ENCODE data around the gene ARMC9. TPM values are rescaled to one million over a fixed set of nuclear protein-coding genes. Genes with fewer than 3 reads are reported as not detected.

ARMC9 gene
- total and polyA plus RNA-seq, 8 donors = 11.4 to 40.6 (median 13.9) TPM

GRCh38 chr2:231183851-231184250, 14.6 kb upstream of the ARMC9 start:
- intact Hi-C loops (cut with DNase I) = no loop called here
- no peak overlapping the region for H3K4me3 ChIP-seq
- H3K4me1 ChIP-seq = peaks cover 0 to 46% of the 10 kb centered on the region in 2 donors
- H3K9me3 ChIP-seq = no peaks in the 10 kb centered on the region
- ATAC-seq = no peak
- no peak for DNase-seq
- no peaks in the 10 kb centered on the region for H3K27me3 ChIP-seq
- H3K36me3 ChIP-seq = no peaks in the 10 kb centered on the region
- H3K27ac ChIP-seq = no peak overlapping the region
- TF ChIP-seq CTCF (IDR thresholded peaks at IDR 0.05) = no peak

- no peaks in the 10 kb centered on the region for H3K36me3 ChIP-seq
- TF ChIP-seq CTCF (IDR thresholded peaks at IDR 0.05) = no peak
- ATAC-seq (no peak), DNase-seq (no peak)
- H3K27ac ChIP-seq = no peak overlapping the region
- H3K27me3 ChIP-seq = no peaks in the 10 kb centered on the region
- no peaks in the 10 kb centered on the region for H3K9me3 ChIP-seq
- H3K4me3 ChIP-seq = no peak overlapping the region
- intact Hi-C loops (cut with DNase I) = no loop called here
- H3K4me1 ChIP-seq = peaks cover 0 to 42% of the 10 kb centered on the region in 2 donors
Measured at GRCh38 chr2:231184319-231184718, 14.1 kb upstream of the ARMC9 start.

- no peak overlapping the region for H3K4me3 ChIP-seq
- ATAC-seq (no peak), DNase-seq (no peak)
- TF ChIP-seq CTCF (IDR thresholded peaks at IDR 0.05) = no peak
- intact Hi-C loops (cut with DNase I) = loop anchor here in 1 of 2 donors (5.0 kb wide), 1 partner anchor 73 kb away; no protein-coding TSS in a partner anchor
- peaks cover 0 to 34% of the 10 kb centered on the region in 2 donors for H3K4me1 ChIP-seq
- peaks cover 0 to 4% of the 10 kb centered on the region in 2 donors for H3K27me3 ChIP-seq
- H3K36me3 ChIP-seq = no peaks in the 10 kb centered on the region
- H3K27ac ChIP-seq = no peak overlapping the region
- H3K9me3 ChIP-seq = no peaks in the 10 kb centered on the region
Measured at GRCh38 chr2:231185050-231185725, 13.2 kb upstream of the ARMC9 start.

- peaks cover 4 to 34% of the 10 kb centered on the region in 2 donors for H3K4me1 ChIP-seq
- no peak for ATAC-seq
- TF ChIP-seq CTCF (IDR thresholded peaks at IDR 0.05) = no peak
- H3K9me3 ChIP-seq = no peaks in the 10 kb centered on the region
- no peak overlapping the region for H3K4me3 ChIP-seq
- intact Hi-C loops (cut with DNase I) = loop anchor here in 1 of 2 donors (5.0 kb wide), 1 partner anchor 74 kb away; no protein-coding TSS in a partner anchor
- peaks cover 0 to 11% of the 10 kb centered on the region in 2 donors for H3K27me3 ChIP-seq
- no peaks in the 10 kb centered on the region for H3K36me3 ChIP-seq
- no peak overlapping the region for H3K27ac ChIP-seq
- no peak for DNase-seq
Measured at GRCh38 chr2:231185886-231186285, 12.5 kb upstream of the ARMC9 start.

- DNase-seq (no peak), ATAC-seq (no peak)
- Histone ChIP-seq H3K4me1 (peaks cover 4 to 35% of the 10 kb centered on the region in 2 donors), H3K27ac (no peak overlapping the region), H3K9me3 (no peaks in the 10 kb centered on the region), H3K36me3 (no peaks in the 10 kb centered on the region), H3K27me3 (peaks cover 0 to 13% of the 10 kb centered on the region in 2 donors), H3K4me3 (no peak overlapping the region)
- no peak for TF ChIP-seq CTCF (IDR thresholded peaks at IDR 0.05)
- intact Hi-C loops (cut with DNase I) = loop anchor here in 1 of 2 donors (5.0 kb wide), 1 partner anchor 74 kb away; no protein-coding TSS in a partner anchor
Measured at GRCh38 chr2:231186325-231186724, 12.1 kb upstream of the ARMC9 start.
